Putamen (tissue), 1 donor: ENCODE data around the gene SPACA6.
"Not testable (repeated sequence)": the region's sequence is repeated elsewhere in the genome, so short reads cannot be mapped to it uniquely, and the experiment has no call there.

Experiments
- DNase-seq: peaks from one replicate; pipeline ENCODE4 v3.0.0-alpha.2; 2016; ENCODE audit warnings: low spot score

Gene SPACA6

GRCh38 chr19:51735759-51736449, 42.8 kb downstream of the SPACA6 start:
- DNase-seq = no peak

DNA sequence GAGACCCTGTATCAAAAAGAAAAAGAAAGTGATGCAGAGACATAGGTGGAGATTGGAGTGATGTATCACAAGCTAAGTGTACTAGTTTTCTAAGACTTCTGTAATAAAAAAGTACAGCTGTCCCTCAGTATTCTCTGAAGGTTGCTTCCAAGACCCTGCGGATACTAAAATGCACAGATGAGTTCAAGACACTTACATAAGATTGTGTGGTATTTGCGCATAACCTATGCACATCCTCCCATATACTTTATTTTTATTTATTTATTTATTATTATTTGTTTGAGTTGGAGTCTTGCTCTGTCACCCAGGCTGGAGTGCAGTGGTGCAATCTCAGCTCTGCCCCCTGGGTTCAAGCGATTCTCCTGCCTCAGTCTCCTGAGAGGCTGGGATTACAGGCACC, 44.3 kb downstream of the SPACA6 start:
- no peak for DNase-seq

DNA sequence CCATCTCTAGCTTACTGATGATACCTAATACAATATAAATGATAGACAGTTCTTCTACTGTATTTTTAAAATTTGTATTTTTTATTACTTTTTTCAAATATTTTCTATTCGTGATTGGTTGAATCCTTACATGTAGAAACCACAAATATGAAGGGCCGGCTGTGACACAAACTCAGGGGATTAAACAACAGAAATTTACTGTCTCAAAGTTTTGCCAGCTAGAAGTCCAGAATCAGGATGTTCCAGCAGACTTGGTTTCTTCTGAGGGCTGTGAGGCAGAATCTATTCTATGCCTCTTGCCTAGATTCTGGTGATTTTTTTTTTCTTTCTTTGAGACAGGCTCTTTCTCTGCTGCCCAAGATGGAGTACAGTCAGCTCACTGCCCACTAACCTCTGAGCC, 44.8 kb downstream of the SPACA6 start:
- no peak for DNase-seq

DNA sequence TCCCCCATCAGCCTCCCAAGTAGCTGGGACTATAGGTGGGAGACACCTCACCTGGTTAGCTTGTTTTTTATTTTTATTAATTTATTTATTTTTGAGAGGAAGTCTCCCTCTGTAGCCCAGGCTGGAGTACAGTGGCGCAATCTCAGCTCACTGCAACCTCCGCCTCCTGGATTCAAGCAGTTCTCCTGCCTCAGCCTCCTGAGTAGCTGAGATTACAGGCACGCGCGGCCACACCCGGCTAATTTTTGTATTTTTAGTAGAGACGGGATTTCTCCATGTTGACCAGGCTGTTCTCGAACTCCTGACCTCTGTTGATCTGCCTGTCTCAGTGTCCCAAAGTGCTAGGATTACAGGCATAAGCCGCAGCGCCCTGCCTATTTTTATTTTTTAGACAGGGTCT, 45.4 kb downstream of the SPACA6 start:
- DNase-seq = not testable (repeated sequence)

GRCh38 chr19:51739466-51740213, 46.5 kb downstream of the SPACA6 start:
- no peak for DNase-seq

DNA sequence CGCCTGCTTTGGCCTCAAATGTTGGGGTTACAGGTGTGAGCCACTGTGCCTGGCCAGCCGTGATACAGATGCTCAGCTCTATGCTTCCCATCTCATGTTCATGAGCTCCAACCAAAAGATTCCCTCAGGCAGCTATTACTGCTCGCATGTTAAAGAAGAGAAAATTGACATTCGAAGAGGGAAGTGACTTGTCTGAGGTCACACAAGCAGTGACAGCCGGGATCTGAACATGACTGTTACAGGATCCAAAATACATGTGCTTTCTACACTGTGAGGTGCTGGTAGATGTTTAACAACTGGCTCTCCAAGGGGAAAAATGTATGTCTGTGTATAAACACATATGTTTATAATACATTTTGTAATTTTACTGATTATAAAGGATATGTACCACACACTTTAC, 47.2 kb downstream of the SPACA6 start:
- DNase-seq = no peak

- DNase-seq = no peak
Measured at GRCh38 chr19:51742789-51743188, 49.7 kb downstream of the SPACA6 start.

DNA sequence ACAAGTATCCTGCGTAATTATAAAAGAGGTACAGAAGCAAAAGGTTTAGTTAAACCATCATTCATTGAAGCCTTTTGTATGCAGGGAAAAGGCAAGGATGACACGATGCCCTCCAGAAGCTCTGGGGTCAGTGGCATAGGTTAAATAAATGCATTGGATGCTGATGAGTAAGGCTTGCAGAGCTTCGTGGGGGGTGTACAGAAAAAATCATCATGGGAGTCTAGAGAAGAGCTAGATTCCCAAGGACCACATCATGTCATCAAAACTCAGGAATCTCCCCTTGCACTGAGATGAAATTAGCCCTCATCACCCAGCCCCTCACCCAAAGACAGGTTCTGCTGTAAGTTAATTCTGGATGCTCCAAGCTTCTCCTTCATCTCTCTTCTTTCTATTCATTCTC, 50.3 kb downstream of the SPACA6 start:
- DNase-seq = no peak

DNA sequence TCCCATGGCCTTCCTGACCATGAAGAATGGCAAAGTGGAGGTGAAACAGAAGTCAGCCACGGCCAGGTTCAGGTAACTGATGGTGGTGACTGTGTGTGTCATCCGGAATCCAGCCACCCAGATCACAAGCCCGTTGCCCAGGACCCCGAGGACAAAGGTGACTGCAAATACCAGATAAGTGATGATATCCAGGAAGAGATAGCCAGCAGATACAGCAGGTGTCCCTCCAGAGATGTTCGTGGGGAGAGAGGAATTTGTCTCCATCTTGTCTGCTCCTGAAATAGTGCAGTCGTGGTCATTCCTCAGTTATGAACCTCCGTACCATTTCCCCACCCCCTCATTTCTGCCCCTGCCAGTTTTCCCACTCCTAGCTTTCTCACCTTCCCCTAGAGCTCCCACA, 53.6 kb downstream of the SPACA6 start:
- DNase-seq = no peak

DNA sequence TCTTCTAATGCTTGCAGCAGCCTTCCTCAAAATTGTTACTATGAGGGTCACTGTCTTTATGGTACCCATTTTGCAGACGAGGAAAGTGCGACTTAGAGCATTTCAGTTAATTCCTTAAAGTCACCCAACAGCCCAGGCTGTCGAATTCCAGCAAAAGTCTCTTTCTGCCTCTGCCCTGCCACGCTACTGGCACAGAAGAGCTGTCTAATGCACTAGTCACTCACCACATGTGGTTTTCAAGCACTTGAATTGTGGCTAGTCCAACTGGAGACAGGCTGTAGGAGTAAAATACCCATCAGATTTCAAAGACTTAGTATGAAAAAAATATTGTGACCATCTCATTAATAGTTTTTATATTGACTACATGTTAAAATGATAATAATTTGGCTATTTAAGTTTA, 56.8 kb downstream of the SPACA6 start:
- DNase-seq = no peak

- DNase-seq = no peak
Measured at GRCh38 chr19:51750400-51751094, 57.4 kb downstream of the SPACA6 start.

GRCh38 chr19:51751655-51752054, 58.5 kb downstream of the SPACA6 start, which contains the start of gene FPR1:
Gene FPR1 (minus strand): TSS chr19:51751878. CDS start chr19:51746994, 4,884 bp downstream.
- peak; percentile 12 for DNase-seq

- peak; percentile 21 for DNase-seq
Measured at GRCh38 chr19:51754109-51754508, 61.0 kb downstream of the SPACA6 start.

DNA sequence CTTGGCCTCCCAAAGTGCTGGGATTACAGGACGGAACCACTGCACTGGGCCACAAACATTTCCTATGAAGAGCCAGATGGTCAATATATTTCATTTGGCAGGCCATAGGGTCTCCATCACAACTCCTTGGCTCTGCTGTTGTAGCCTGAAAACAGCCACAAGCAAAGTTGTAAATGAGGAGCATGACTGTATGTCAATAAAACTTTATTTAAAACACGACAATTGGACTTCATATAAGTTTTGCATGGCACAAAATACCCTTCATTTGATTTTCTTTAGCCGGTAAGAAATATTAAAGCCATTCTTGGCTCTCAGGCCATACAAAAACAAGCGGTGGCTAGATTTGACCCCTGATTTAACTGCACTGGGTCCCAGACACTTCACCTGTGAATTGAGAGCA, 61.6 kb downstream of the SPACA6 start:
- no peak for DNase-seq
